ENCODE data around the gene ADH1A. TPM values are rescaled to one million over a fixed set of nuclear protein-coding genes. Genes with fewer than 3 reads are reported as not detected.

Gene ADH1A
- total and polyA plus RNA-seq, 9 of the 15 experiments (the other 6 are each of a cell fraction or from before 2014, with no cell fraction given): not detected

GRCh38 chr4:99275050-99275449, 15.7 kb downstream of the ADH1A start (continued):
- TF ChIP-seq FIP1L1 (IDR thresholded peaks at IDR 0.05; ENCODE audit: low read depth, low read length, poor library complexity, severe bottlenecking) (no peak), U2AF1 (optimal IDR thresholded peaks at IDR 0.05; ENCODE audit: low read depth, low read length) (no peak)

- H3K36me3 ChIP-seq (ENCODE audit: control insufficient read depth, insufficient read depth, low read length): no peaks in the 10 kb centered on the region
- TF ChIP-seq POLR2B (IDR thresholded peaks at IDR 0.05; ENCODE audit: low read depth, partially characterized antibody) (no peak), XRCC3 (IDR thresholded peaks at IDR 0.05) (no peak), TBL1XR1 (IDR thresholded peaks at IDR 0.05; ENCODE audit: low read length in 2 of 2) (no peak), STAT5B (CRISPR knock-in tag; IDR thresholded peaks at IDR 0.05) (no peak), POLR2AphosphoS5 (IDR thresholded peaks at IDR 0.05; ENCODE audit: control insufficient read depth, insufficient read depth, low read depth, low read length) (no peak), NCOA1 (IDR thresholded peaks at IDR 0.05; ENCODE audit: low read depth) (no peak), CHD2 (IDR thresholded peaks at IDR 0.05; ENCODE audit: low read depth, low read length) (no peak), MEF2A (IDR thresholded peaks at IDR 0.05; ENCODE audit: control insufficient read depth, low read depth, low read length) (no peak), GTF3C2 (IDR thresholded peaks at IDR 0.05; ENCODE audit: borderline replicate concordance, extremely low read depth, insufficient read length) (no peak), ZBTB17 (CRISPR knock-in tag; IDR thresholded peaks at IDR 0.05) (no peak), ZNF408 (CRISPR knock-in tag; IDR thresholded peaks at IDR 0.05; ENCODE audit: low read depth) (no peak), NR0B1 (IDR thresholded peaks at IDR 0.05; ENCODE audit: partially characterized antibody) (no peak), MEF2D (tag; conservative IDR thresholded peaks at IDR 0.05; ENCODE audit: low read depth) (no peak)
- no peak overlapping the region for H3K9ac ChIP-seq (ENCODE audit: insufficient read depth in 1 of 2, low read depth in 2 of 2, low read length in 2 of 2)
- no peaks in the 10 kb centered on the region for H4K20me1 ChIP-seq (replicated peaks; ENCODE audit: control insufficient read depth, insufficient read depth, low read length)
- H3K4me1 ChIP-seq (replicated peaks in 1 of 2; ENCODE audit: control insufficient read depth in 2 of 2, insufficient read depth in 2 of 2, low read length in 2 of 2): no peaks in the 10 kb centered on the region
- no peak overlapping the region for H3K27ac ChIP-seq (ENCODE audit: extremely low read depth, low read depth, low read length)
- H2AFZ ChIP-seq (ENCODE audit: low read depth, low read length): no peak overlapping the region
- no peaks in the 10 kb centered on the region for H3K79me2 ChIP-seq (ENCODE audit: control insufficient read depth, insufficient read depth, low read length)
- no peaks in the 10 kb centered on the region for H3K9me3 ChIP-seq (replicated peaks; ENCODE audit: control insufficient read depth, insufficient read depth, low read depth, low read length)
- ChIA-PET POLR2A (no interaction called here), CTCF (ENCODE audit: low intra/inter-chr PET ratio) (no interaction called here)
- in situ Hi-C loops (cut with MboI): no loop called here
- BruUV-seq (replicated peaks): no TSS peak
- no peak overlapping the region for H3K4me2 ChIP-seq (ENCODE audit: insufficient read depth, low read length)
- 10% methylated on average over 2 of the region's 2 CpGs for WGBS (ENCODE audit: insufficient coverage, low coverage, missing lambda C conversion rate)
- no peaks in the 10 kb centered on the region for H3K9me1 ChIP-seq (ENCODE audit: control insufficient read depth, insufficient read depth, low read length)
- FAIRE-seq (no peak), DNase-seq (ENCODE audit: extremely low read depth in 1 of 4, low spot score in 3 of 4) (no peak), ATAC-seq (no peak)
- H3K27me3 ChIP-seq (ENCODE audit: control insufficient read depth in 2 of 2, insufficient read depth in 2 of 2, low read length in 2 of 2): no peaks in the 10 kb centered on the region
- H3K4me3 ChIP-seq: no peak overlapping the region
- intact Hi-C loops (cut with micrococcal nuclease): no loop called here
These were observed 17.1 kb downstream of the ADH1A start for GRCh38 chr4:99273704-99274103.
